Middle frontal gyrus (tissue), 1 donor: Measurements from ENCODE around the gene CBY3.
"Not testable (repeated sequence)": the region's sequence is repeated elsewhere in the genome, so short reads cannot be mapped to it uniquely, and the experiment has no call there.

Experiments used
- DNase-seq: peaks from one replicate; pipeline ENCODE4 v3.0.0-alpha.2; 2015; ENCODE audit warnings: low spot score; ENCODE audit errors: extremely low spot score

Gene CBY3

GRCh38 chr5:179680780-179681401, at the start of gene CBY3:
TSS of gene CBY3 (minus strand) at chr5:179681034. CDS start at chr5:179680918, 116 bp downstream.
- DNase-seq = no peak

- no peak for DNase-seq
Measured at GRCh38 chr5:179730356-179730755, 49.5 kb upstream of the CBY3 start.

GRCh38 chr5:179729727-179730126, 48.9 kb upstream of the CBY3 start:
- no peak for DNase-seq

- no peak for DNase-seq
Measured at GRCh38 chr5:179729303-179729702, 48.5 kb upstream of the CBY3 start.

GRCh38 chr5:179727106-179727505, 46.3 kb upstream of the CBY3 start:
- no peak for DNase-seq

GRCh38 chr5:179724163-179724562, 43.3 kb upstream of the CBY3 start:
- DNase-seq = no peak

- no peak for DNase-seq
Measured at GRCh38 chr5:179720222-179720621, 39.4 kb upstream of the CBY3 start.

GRCh38 chr5:179716286-179716685, 35.5 kb upstream of the CBY3 start:
- DNase-seq = no peak

GRCh38 chr5:179700401-179700918, 19.6 kb upstream of the CBY3 start:
- no peak for DNase-seq

GRCh38 chr5:179699616-179700237, 18.9 kb upstream of the CBY3 start:
- no peak for DNase-seq

- no peak for DNase-seq
Measured at GRCh38 chr5:179698935-179699615, 18.2 kb upstream of the CBY3 start, which contains the start of gene CANX. TSS of gene CANX (plus strand) at chr5:179698967. CDS start at chr5:179705682, 6,715 bp downstream.

GRCh38 chr5:179697993-179698934, 17.4 kb upstream of the CBY3 start:
- DNase-seq = peak; percentile 98

- DNase-seq = not testable (repeated sequence)
Measured at GRCh38 chr5:179697543-179697942, 16.7 kb upstream of the CBY3 start.

GRCh38 chr5:179697108-179697507, 16.3 kb upstream of the CBY3 start:
- no peak for DNase-seq

GRCh38 chr5:179696603-179697002, 15.8 kb upstream of the CBY3 start:
- DNase-seq = no peak

- DNase-seq = no peak
Measured at GRCh38 chr5:179694561-179694960, 13.7 kb upstream of the CBY3 start.

GRCh38 chr5:179689212-179689611, 8.4 kb upstream of the CBY3 start:
- DNase-seq = not testable (repeated sequence)

- no peak for DNase-seq
Measured at GRCh38 chr5:179680014-179680779, 637 bp downstream of the CBY3 start.

GRCh38 chr5:179679014-179679674, 1.7 kb downstream of the CBY3 start:
- DNase-seq = peak; percentile 5
